ENCODE measurements around the gene APOL1. TPM values are rescaled to one million over a fixed set of nuclear protein-coding genes. Genes with fewer than 3 reads are reported as not detected.

Gene APOL1
- total RNA-seq, 1 experiment from 2014 or later = 16.0 TPM

- Histone ChIP-seq H3K4me3 (ENCODE audit: low read depth in 2 of 2, low read length in 2 of 2) (no peak overlapping the region), H3K36me3 (ENCODE audit: control insufficient read depth, insufficient read depth, low read length) (peaks cover 43% of the 10 kb centered on the region), H3K4me1 (ENCODE audit: control insufficient read depth, insufficient read depth, low read length) (peaks cover 2% of the 10 kb centered on the region; the same call in 1 of the 2 replicates), H3K9me3 (ENCODE audit: control insufficient read depth, insufficient read depth, low read depth, low read length) (no peaks in the 10 kb centered on the region), H3K27me3 (ENCODE audit: control insufficient read depth, insufficient read depth, low read length) (no peaks in the 10 kb centered on the region), H3K27ac (ENCODE audit: low read length) (no peak overlapping the region)
- CTCF ChIA-PET = no interaction called here
- ATAC-seq (no peak), DNase-seq (ENCODE audit: low read depth, low spot score) (no peak)
- intact Hi-C loops (cut with micrococcal nuclease; ENCODE audit: unreplicated experiment) (no loop called here), in situ Hi-C loops (cut with HindIII; ENCODE audit: low pct_unique_long_range_greater_than_20kb, low sequenced_read_pairs) (no loop called here)
- POLR2A ChIA-PET = interaction anchor here (0.7 kb wide), 1 partner anchor 174 kb away, joined by 13 read pairs; no protein-coding TSS in a partner anchor
- BruUV-seq (replicated peaks) = no TSS peak
- TF ChIP-seq POLR2AphosphoS5 (IDR thresholded peaks at IDR 0.05; ENCODE audit: low read depth, low read length) (no peak), TCF7L2 (IDR thresholded peaks at IDR 0.05; ENCODE audit: low read depth, low read length) (no peak), REST (IDR thresholded peaks at IDR 0.05; ENCODE audit: insufficient read depth in 1 of 2, low read depth in 2 of 2, low read length in 1 of 2) (no peak)
Observed at GRCh38 chr22:36296690-36297089, 43.8 kb downstream of the APOL1 start.

- TF ChIP-seq TCF7L2 (IDR thresholded peaks at IDR 0.05; ENCODE audit: low read depth, low read length) (no peak), REST (IDR thresholded peaks at IDR 0.05; ENCODE audit: insufficient read depth in 1 of 2, low read depth in 2 of 2, low read length in 1 of 2) (no peak), CTCF (IDR thresholded peaks at IDR 0.05) (no peak), SIN3A (IDR thresholded peaks at IDR 0.05; ENCODE audit: borderline replicate concordance, insufficient read depth, low read depth, low read length) (no peak), POLR2AphosphoS5 (IDR thresholded peaks at IDR 0.05; ENCODE audit: low read depth, low read length) (no peak)
- no peak overlapping the region for H3K27ac ChIP-seq (ENCODE audit: low read length)
- H3K4me3 ChIP-seq (ENCODE audit: low read depth in 2 of 2, low read length in 2 of 2) = no peak overlapping the region
- CTCF ChIA-PET = no interaction called here
- no peak for ATAC-seq
- peaks cover 47% of the 10 kb centered on the region for H3K36me3 ChIP-seq (ENCODE audit: control insufficient read depth, insufficient read depth, low read length)
- in situ Hi-C loops (cut with HindIII; ENCODE audit: low pct_unique_long_range_greater_than_20kb, low sequenced_read_pairs) = no loop called here
- BruUV-seq (replicated peaks) = no TSS peak
- POLR2A ChIA-PET = no interaction called here
- peaks cover 10% of the 10 kb centered on the region for H3K4me1 ChIP-seq (ENCODE audit: control insufficient read depth, insufficient read depth, low read length)
- no peaks in the 10 kb centered on the region for H3K9me3 ChIP-seq (ENCODE audit: control insufficient read depth, insufficient read depth, low read depth, low read length)
- no peak for DNase-seq (ENCODE audit: low read depth, low spot score)
- intact Hi-C loops (cut with micrococcal nuclease; ENCODE audit: unreplicated experiment) = no loop called here
- H3K27me3 ChIP-seq (ENCODE audit: control insufficient read depth, insufficient read depth, low read length) = no peaks in the 10 kb centered on the region
Observed at GRCh38 chr22:36297568-36297967, 44.6 kb downstream of the APOL1 start.

Data from Panc1 (cell line).